K562 (cell line): ENCODE data around the gene DTD1. TPM values are rescaled to one million over a fixed set of nuclear protein-coding genes. Genes with fewer than 3 reads are reported as not detected.

Experiments used
- CC2D1A ChIP-seq: fragments of 450-650 bp; IDR thresholded peaks from 2 replicates; pipeline ENCODE4 v1.6.1; 2017; ENCODE audit warnings: mild to moderate bottlenecking
- HDAC3 ChIP-seq: fragments of 450-650 bp; IDR thresholded peaks from 2 replicates; pipeline ENCODE4 v1.6.1; 2018; ENCODE audit warnings: borderline replicate concordance, mild to moderate bottlenecking, moderate library complexity; ENCODE audit not compliant: partially characterized antibody
- MCM3 ChIP-seq: fragments of 450-650 bp; IDR thresholded peaks from 2 replicates; pipeline ENCODE4 v1.6.1; 2016
- NONO ChIP-seq, 2 experiments: fragments of 200-400 bp in 1 of 2; fragments of 450-650 bp in 1 of 2; formaldehyde crosslinking in 1 of 2; IDR thresholded peaks; 2 replicates each; pipeline ENCODE4 v1.6.1; 2017; ENCODE audit warnings: low read depth in 2 of 2, mild to moderate bottlenecking in 2 of 2, moderate library complexity in 2 of 2, low read length in 1 of 2
- RCOR1 ChIP-seq, 2 experiments: IDR thresholded peaks; 2 replicates each; pipeline ENCODE4 v1.6.1; 2012; ENCODE audit warnings: low read depth in 2 of 2, low read length in 2 of 2, borderline replicate concordance in 1 of 2, improper control_type of control experiment in 1 of 2
- SAFB2 ChIP-seq: fragments of 200-400 bp; formaldehyde crosslinking; IDR thresholded peaks from 2 replicates; pipeline ENCODE4 v1.6.1; 2018; ENCODE audit warnings: borderline replicate concordance, low read length, low read depth, moderate library complexity; ENCODE audit not compliant: severe bottlenecking
- ZNF766 ChIP-seq: fragments of 200-800 bp; sonication (Bioruptor generic); conservative IDR thresholded peaks from 2 replicates; pipeline ENCODE4 v1.6.1; 2016; ENCODE audit warnings: missing genetic modification characterization, missing compliant biosample characterization
- polyA plus RNA-seq, 8 experiments: library from polyadenylated mRNA; depleted of rRNA in 4 of 8; stranded (reverse) in 5 of 8; unstranded in 3 of 8; fragments of >200 nt; fragmentation: Nextera tagmentation in 2 of 8; fragmentation: Illumina TruSeq in 1 of 8; extraction: Ambion mirVana in 2 of 8; extraction: Trizol in 1 of 8; gene quantifications; 2 replicates each; pipeline versions ENCODE4 v1.2.1 to v1.2.3, GENCODE V29; 2011 to 2014; ENCODE audit warnings: inconsistent platforms in 1 of 8, missing spikeins in 1 of 8
- total RNA-seq, 7 experiments: library from RNA; depleted of rRNA in 6 of 7; stranded (reverse); fragments of >200 nt in 6 of 7; fragmentation: Illumina TruSeq in 2 of 7; extraction: Trizol in 2 of 7; gene quantifications; 2 replicates each; pipeline versions ENCODE4 v1.2.1 to v1.2.3, GENCODE V29; 2011 to 2021; ENCODE audit warnings: low replicate concordance in 1 of 7
- TF ChIP-seq, protein P1 (sequence below), 2 experiments: IDR thresholded peaks; 2 replicates each; pipeline ENCODE4 v1.6.1; 2011; ENCODE audit warnings: borderline replicate concordance in 1 of 2, control low read depth in 1 of 2, low read depth in 1 of 2, low read length in 1 of 2, mild to moderate bottlenecking in 1 of 2, mixed read lengths in 1 of 2, moderate library complexity in 1 of 2; ENCODE audit not compliant: insufficient read depth in 1 of 2, insufficient read length in 1 of 2, poor library complexity in 1 of 2, severe bottlenecking in 1 of 2; ENCODE audit errors: extremely low read depth in 1 of 2
- TF ChIP-seq, protein P2 (sequence below): IDR thresholded peaks from 2 replicates; pipeline ENCODE4 v1.6.1; 2014; ENCODE audit warnings: antibody characterized with exemption
- TF ChIP-seq, protein P3 (sequence below), 3 experiments: IDR thresholded peaks in 2 of 3; conservative IDR thresholded peaks in 1 of 3; 2 replicates each; pipeline ENCODE4 v1.5.1; 2011 to 2012; ENCODE audit warnings: low read length in 3 of 3, mild to moderate bottlenecking in 3 of 3, control low read depth in 2 of 3, improper control_type of control experiment in 1 of 3, inconsistent platforms in 1 of 3, low read depth in 1 of 3, mixed read lengths in 1 of 3, moderate library complexity in 1 of 3; ENCODE audit not compliant: insufficient read depth in 2 of 3
- TF ChIP-seq, protein P4 (sequence below), 2 experiments: fragments of 450-650 bp in 1 of 2; sonication (generic) in 1 of 2; formaldehyde crosslinking in 1 of 2; IDR thresholded peaks; 2 replicates each; pipeline versions ENCODE4 v1.7.1 to v1.9.0; 2016 to 2022; ENCODE audit warnings: inconsistent platforms in 1 of 2, mild to moderate bottlenecking in 1 of 2, missing genetic modification reagents in 1 of 2

DTD1 gene
- total and polyA plus RNA-seq, 9 of the 15 experiments (the other 6 are each of a cell fraction or from before 2014, with no cell fraction given) = 5.7 to 28.6 (median 26.8) TPM

DNA sequence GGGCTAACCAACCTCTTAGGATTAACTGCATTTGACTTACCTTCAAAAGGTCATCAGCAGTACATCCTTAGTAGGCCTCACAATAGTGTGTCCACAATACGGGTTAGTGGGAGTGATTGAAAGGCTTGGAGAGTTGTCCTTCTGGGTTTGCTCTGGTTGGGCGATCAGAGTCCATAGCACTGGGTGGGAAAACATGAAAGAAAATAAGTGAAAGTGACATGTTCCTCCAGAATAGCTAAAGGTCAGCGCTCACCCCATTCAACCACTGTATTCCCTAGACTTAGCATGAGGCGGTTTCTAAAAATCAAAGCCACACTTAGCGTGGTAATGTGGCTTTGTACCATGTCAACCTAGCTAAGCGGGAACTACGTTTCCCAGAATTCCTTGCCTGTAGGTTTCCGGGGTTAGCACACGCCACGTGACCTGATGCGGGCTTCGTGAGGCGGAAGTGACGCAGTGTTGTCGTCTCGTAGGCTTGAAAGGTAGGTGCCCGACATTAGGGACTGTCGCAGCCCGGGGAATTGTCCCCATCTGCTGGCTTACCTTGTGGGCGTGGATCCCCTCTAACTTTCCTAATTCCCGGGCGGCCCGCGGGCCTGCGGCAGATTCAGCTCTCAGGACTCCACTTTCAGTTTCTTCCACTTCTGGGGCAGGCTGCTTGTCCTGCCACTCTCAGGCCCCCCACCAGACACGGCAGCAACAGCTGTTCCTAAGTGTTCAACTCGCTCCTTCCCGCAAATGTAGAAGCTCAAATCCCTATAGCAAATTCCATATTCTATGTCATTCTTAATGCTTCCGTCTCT is 206.0 kb downstream of the DTD1 start (continued):
- TF ChIP-seq, protein P1, sequence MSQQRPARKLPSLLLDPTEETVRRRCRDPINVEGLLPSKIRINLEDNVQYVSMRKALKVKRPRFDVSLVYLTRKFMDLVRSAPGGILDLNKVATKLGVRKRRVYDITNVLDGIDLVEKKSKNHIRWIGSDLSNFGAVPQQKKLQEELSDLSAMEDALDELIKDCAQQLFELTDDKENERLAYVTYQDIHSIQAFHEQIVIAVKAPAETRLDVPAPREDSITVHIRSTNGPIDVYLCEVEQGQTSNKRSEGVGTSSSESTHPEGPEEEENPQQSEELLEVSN (IDR thresholded peaks at IDR 0.05; ENCODE audit: borderline replicate concordance in 1 of 2, extremely low read depth in 1 of 2, insufficient read depth in 1 of 2, insufficient read length in 1 of 2, low read depth in 1 of 2, low read length in 1 of 2, poor library complexity in 1 of 2, severe bottlenecking in 1 of 2) = peak; percentile 28 to 40
- TF ChIP-seq MCM3 (no peak), SAFB2 (no peak), CC2D1A (no peak), HDAC3 (no peak), ZNF766 (CRISPR knock-in tag) (peak; percentile 65), RCOR1 (IDR thresholded peaks at IDR 0.05; ENCODE audit: borderline replicate concordance in 1 of 2, low read depth in 2 of 2, low read length in 2 of 2) (peak in 1 of 2 experiments; percentile 3; a peak in 1 of 4 replicates), NONO (IDR thresholded peaks at IDR 0.05; ENCODE audit: low read depth in 2 of 2, low read length in 1 of 2) (no peak)
- TF ChIP-seq, protein P2, sequence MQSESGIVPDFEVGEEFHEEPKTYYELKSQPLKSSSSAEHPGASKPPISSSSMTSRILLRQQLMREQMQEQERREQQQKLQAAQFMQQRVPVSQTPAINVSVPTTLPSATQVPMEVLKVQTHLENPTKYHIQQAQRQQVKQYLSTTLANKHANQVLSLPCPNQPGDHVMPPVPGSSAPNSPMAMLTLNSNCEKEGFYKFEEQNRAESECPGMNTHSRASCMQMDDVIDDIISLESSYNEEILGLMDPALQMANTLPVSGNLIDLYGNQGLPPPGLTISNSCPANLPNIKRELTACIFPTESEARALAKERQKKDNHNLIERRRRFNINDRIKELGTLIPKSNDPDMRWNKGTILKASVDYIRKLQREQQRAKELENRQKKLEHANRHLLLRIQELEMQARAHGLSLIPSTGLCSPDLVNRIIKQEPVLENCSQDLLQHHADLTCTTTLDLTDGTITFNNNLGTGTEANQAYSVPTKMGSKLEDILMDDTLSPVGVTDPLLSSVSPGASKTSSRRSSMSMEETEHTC = 0 out of 2 replicates have a peak, but pooled peaks have one; percentile 23
- TF ChIP-seq, protein P3, sequence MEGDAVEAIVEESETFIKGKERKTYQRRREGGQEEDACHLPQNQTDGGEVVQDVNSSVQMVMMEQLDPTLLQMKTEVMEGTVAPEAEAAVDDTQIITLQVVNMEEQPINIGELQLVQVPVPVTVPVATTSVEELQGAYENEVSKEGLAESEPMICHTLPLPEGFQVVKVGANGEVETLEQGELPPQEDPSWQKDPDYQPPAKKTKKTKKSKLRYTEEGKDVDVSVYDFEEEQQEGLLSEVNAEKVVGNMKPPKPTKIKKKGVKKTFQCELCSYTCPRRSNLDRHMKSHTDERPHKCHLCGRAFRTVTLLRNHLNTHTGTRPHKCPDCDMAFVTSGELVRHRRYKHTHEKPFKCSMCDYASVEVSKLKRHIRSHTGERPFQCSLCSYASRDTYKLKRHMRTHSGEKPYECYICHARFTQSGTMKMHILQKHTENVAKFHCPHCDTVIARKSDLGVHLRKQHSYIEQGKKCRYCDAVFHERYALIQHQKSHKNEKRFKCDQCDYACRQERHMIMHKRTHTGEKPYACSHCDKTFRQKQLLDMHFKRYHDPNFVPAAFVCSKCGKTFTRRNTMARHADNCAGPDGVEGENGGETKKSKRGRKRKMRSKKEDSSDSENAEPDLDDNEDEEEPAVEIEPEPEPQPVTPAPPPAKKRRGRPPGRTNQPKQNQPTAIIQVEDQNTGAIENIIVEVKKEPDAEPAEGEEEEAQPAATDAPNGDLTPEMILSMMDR (IDR thresholded peaks at IDR 0.05 in 2 of 3, conservative IDR thresholded peaks at IDR 0.05 in 1 of 3; ENCODE audit: insufficient read depth in 2 of 3, low read depth in 1 of 3, low read length in 3 of 3) = 0 out of 6 replicates have a peak, but pooled peaks have one; percentile 11 to 22 (median 20)
- TF ChIP-seq, protein P4, sequence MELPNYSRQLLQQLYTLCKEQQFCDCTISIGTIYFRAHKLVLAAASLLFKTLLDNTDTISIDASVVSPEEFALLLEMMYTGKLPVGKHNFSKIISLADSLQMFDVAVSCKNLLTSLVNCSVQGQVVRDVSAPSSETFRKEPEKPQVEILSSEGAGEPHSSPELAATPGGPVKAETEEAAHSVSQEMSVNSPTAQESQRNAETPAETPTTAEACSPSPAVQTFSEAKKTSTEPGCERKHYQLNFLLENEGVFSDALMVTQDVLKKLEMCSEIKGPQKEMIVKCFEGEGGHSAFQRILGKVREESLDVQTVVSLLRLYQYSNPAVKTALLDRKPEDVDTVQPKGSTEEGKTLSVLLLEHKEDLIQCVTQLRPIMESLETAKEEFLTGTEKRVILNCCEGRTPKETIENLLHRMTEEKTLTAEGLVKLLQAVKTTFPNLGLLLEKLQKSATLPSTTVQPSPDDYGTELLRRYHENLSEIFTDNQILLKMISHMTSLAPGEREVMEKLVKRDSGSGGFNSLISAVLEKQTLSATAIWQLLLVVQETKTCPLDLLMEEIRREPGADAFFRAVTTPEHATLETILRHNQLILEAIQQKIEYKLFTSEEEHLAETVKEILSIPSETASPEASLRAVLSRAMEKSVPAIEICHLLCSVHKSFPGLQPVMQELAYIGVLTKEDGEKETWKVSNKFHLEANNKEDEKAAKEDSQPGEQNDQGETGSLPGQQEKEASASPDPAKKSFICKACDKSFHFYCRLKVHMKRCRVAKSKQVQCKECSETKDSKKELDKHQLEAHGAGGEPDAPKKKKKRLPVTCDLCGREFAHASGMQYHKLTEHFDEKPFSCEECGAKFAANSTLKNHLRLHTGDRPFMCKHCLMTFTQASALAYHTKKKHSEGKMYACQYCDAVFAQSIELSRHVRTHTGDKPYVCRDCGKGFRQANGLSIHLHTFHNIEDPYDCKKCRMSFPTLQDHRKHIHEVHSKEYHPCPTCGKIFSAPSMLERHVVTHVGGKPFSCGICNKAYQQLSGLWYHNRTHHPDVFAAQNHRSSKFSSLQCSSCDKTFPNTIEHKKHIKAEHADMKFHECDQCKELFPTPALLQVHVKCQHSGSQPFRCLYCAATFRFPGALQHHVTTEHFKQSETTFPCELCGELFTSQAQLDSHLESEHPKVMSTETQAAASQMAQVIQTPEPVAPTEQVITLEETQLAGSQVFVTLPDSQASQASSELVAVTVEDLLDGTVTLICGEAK (IDR thresholded peaks at IDR 0.05) = peak; percentile 94
- TF ChIP-seq, protein P4 (CRISPR knock-in tag; IDR thresholded peaks at IDR 0.05) = no peak
